Measurements from ENCODE around the gene HDGFL3. TPM values are rescaled to one million over a fixed set of nuclear protein-coding genes. Genes with fewer than 3 reads are reported as not detected.
"Not testable (repeated sequence)": the region's sequence is repeated elsewhere in the genome, so short reads cannot be mapped to it uniquely, and the experiment has no call there.

Gene HDGFL3
- total RNA-seq, 1 donor from 2014 or later, result 130 TPM

DNA sequence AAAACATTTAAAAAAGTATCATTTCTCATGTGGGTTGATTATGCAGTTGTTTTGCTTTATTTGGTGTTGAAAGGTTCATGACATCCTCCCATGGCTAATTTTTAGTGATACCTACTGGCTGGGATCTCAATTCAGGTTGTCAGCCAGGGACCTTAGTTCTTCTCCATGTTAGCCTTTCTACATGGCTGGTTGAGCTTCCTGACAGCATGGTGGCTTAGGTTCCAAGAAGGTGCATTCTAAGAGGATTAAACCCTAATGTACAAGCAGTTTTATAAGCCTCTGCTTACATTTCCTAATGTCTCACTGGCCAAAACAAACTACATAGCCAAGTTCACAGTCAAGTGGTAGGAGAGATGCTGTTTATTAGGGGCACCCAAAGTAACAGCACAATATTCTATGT lies 109.5 kb downstream of the HDGFL3 start:
- no peak for DNase-seq
- Mint-ChIP-seq H3K36me3 (ENCODE audit: unreplicated experiment) (no peaks in the 10 kb centered on the region), H3K27ac (ENCODE audit: unreplicated experiment) (no peak overlapping the region)

DNA sequence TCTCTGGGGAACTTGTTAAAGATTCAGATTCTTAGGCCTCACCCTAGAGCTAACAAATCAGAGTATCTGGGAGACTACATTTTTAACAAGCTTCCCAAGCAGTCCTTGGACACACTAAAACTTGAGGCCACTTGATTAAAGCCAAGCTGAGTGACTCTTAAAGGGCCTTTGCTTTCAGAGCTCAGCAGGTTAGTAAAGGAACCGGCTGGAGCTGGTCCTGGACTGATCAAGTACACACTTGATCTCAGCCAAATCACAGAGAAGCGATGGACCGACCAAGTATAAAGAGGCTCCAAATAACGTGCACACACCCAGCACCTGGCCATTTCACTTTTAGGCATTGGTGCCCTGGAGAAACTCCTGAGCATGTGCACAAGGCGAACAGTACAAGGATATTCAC lies 113.0 kb downstream of the HDGFL3 start:
- Mint-ChIP-seq H3K36me3 (ENCODE audit: unreplicated experiment) (no peaks in the 10 kb centered on the region), H3K27me3 (ENCODE audit: unreplicated experiment) (peaks cover 3% of the 10 kb centered on the region), H3K27ac (ENCODE audit: unreplicated experiment) (no peak overlapping the region), H3K4me1 (ENCODE audit: low read depth, unreplicated experiment) (no peaks in the 10 kb centered on the region), H3K9me3 (ENCODE audit: unreplicated experiment) (no peaks in the 10 kb centered on the region), H3K4me3 (ENCODE audit: unreplicated experiment) (no peak overlapping the region)
- TF ChIP-seq, protein P1, sequence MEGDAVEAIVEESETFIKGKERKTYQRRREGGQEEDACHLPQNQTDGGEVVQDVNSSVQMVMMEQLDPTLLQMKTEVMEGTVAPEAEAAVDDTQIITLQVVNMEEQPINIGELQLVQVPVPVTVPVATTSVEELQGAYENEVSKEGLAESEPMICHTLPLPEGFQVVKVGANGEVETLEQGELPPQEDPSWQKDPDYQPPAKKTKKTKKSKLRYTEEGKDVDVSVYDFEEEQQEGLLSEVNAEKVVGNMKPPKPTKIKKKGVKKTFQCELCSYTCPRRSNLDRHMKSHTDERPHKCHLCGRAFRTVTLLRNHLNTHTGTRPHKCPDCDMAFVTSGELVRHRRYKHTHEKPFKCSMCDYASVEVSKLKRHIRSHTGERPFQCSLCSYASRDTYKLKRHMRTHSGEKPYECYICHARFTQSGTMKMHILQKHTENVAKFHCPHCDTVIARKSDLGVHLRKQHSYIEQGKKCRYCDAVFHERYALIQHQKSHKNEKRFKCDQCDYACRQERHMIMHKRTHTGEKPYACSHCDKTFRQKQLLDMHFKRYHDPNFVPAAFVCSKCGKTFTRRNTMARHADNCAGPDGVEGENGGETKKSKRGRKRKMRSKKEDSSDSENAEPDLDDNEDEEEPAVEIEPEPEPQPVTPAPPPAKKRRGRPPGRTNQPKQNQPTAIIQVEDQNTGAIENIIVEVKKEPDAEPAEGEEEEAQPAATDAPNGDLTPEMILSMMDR (IDR thresholded peaks at IDR 0.05; ENCODE audit: partially characterized antibody, unreplicated experiment), result no peak
- DNase-seq, result no peak

More for the DNA sequence above, 109.5 kb downstream of the HDGFL3 start:
- H3K9me3 Mint-ChIP-seq (ENCODE audit: unreplicated experiment), result no peaks in the 10 kb centered on the region
- H3K4me1 Mint-ChIP-seq (ENCODE audit: low read depth, unreplicated experiment), result no peaks in the 10 kb centered on the region
- H3K27me3 Mint-ChIP-seq (ENCODE audit: unreplicated experiment), result peaks cover 4% of the 10 kb centered on the region
- no peak overlapping the region for H3K4me3 Mint-ChIP-seq (ENCODE audit: unreplicated experiment)
- TF ChIP-seq, protein P1 (IDR thresholded peaks at IDR 0.05; ENCODE audit: partially characterized antibody, unreplicated experiment), result no peak

DNA sequence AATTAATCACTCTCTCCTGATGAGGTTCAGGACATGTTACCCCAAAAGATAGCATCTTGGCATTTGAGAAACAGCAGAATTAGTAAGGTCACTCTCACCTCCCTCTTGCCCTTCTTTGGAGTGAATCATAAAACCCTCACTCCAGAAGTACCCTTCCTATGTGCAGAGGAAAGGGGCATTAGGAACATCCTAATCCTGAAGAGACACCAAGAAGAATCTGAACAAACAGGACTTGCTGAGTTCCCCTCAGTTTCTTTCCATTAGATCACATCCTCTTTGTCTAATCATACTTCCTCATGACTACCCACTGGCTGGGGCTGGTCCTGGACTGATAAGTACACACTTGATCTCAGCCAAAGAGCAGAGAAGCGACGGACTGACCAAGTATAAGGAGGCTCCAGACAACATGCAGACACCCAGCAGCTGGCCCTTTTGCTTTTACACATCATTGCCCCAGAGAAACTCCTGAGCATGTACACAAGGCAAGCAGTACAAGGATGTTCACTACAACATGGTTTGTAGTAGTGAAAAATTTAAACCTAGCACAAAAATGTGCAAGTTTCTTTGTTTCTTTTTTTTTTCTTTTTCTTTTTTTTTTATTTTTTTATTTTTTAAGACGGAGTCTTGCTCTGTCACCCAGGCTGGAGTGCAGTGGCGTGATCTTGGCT lies 115.2 kb downstream of the HDGFL3 start:
- H3K4me3 Mint-ChIP-seq (ENCODE audit: unreplicated experiment), result no peak overlapping the region

DNA sequence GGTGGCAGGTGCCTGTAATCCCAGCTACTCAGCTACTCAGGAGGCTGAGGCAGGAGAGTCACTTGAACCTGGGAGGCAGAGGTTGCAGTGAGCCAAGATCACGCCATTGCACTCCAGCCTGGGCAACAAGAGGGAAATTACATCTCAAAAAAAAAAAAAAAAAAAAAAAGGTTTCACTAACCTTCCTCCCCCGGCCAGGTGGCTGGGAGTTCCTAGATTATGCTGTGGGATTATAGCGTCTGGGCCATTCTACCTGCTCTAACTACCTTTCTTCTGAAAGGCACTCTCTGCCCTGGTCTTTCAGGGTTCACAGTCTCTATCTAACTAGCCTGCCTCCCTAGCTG lies 115.7 kb downstream of the HDGFL3 start:
- DNase-seq; H3K4me3 Mint-ChIP-seq (ENCODE audit: unreplicated experiment); H3K9me3 Mint-ChIP-seq (ENCODE audit: unreplicated experiment); H3K4me1 Mint-ChIP-seq (ENCODE audit: low read depth, unreplicated experiment); H3K36me3 Mint-ChIP-seq (ENCODE audit: unreplicated experiment); H3K27ac Mint-ChIP-seq (ENCODE audit: unreplicated experiment); H3K27me3 Mint-ChIP-seq (ENCODE audit: unreplicated experiment): not testable (repeated sequence)

More for the DNA sequence above, 115.2 kb downstream of the HDGFL3 start:
- TF ChIP-seq, protein P1 (IDR thresholded peaks at IDR 0.05; ENCODE audit: partially characterized antibody, unreplicated experiment), result no peak
- Mint-ChIP-seq H3K27ac (ENCODE audit: unreplicated experiment) (no peak overlapping the region), H3K4me1 (ENCODE audit: low read depth, unreplicated experiment) (no peaks in the 10 kb centered on the region), H3K27me3 (ENCODE audit: unreplicated experiment) (peaks cover 3% of the 10 kb centered on the region), H3K9me3 (ENCODE audit: unreplicated experiment) (no peaks in the 10 kb centered on the region), H3K36me3 (ENCODE audit: unreplicated experiment) (peaks cover 7% of the 10 kb centered on the region)
- no peak for DNase-seq

DNA sequence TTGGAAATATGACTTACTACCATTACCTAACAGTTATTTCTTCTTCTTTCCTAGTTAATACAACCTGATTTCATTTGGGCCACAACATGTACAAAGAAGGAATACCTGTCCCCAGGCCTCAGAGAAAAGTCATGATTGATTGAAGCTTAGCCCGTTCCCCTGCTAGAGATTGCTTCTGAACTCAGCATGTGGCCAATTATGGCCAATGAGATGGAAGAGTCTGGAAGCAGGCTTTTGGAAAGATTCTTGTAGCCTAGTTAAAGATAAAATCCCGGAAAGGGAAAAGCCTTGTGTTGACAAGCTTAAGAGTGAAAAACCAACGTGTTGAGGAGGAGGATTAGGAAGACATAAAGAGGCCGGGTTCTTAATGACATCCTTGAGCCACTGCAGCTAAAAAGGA lies 117.2 kb downstream of the HDGFL3 start:
- no peak overlapping the region for H3K4me3 Mint-ChIP-seq (ENCODE audit: unreplicated experiment)
- H3K9me3 Mint-ChIP-seq (ENCODE audit: unreplicated experiment), result no peaks in the 10 kb centered on the region
- DNase-seq, result no peak
- no peak overlapping the region for H3K27ac Mint-ChIP-seq (ENCODE audit: unreplicated experiment)
- H3K4me1 Mint-ChIP-seq (ENCODE audit: low read depth, unreplicated experiment), result no peaks in the 10 kb centered on the region
- TF ChIP-seq, protein P1 (IDR thresholded peaks at IDR 0.05; ENCODE audit: partially characterized antibody, unreplicated experiment), result no peak
- H3K27me3 Mint-ChIP-seq (ENCODE audit: unreplicated experiment), result peaks cover 3% of the 10 kb centered on the region
- H3K36me3 Mint-ChIP-seq (ENCODE audit: unreplicated experiment), result peaks cover 7% of the 10 kb centered on the region

Measured in glutamatergic neuron (in vitro differentiated cells).